Pancreas (tissue), 10 donors: Measurements from ENCODE around the gene NDRG4. TPM values are rescaled to one million over a fixed set of nuclear protein-coding genes. Genes with fewer than 3 reads are reported as not detected.

Experiments
- ATAC-seq, 4 donors: fragments of 200-7000 bp; cut with Tn5 transposase; one replicate each; pipeline versions ENCODE4 v1.8.0 to v1.9.1; 2020; ENCODE audit warnings: mild to moderate bottlenecking in 4 of 4, moderate library complexity in 4 of 4
- DNase-seq, 6 donors: peaks; one replicate each; pipeline ENCODE4 v3.0.0-alpha.2; 2020
- FAIRE-seq: peaks from 2 replicates; lab custom pipeline; 2012; peaks lifted over from hg19 to GRCh38; lab: Jason Lieb, UNC
- H3K27ac ChIP-seq, 4 donors: fragments of 200-600 bp; sonication (generic); 1 replicate in 3 of 4; 2 replicates in 1 of 4; pipeline versions ENCODE4 v1.5.0 to v1.8.0; 2020
- H3K27me3 ChIP-seq, 4 donors: fragments of 200-600 bp; one replicate each; pipeline ENCODE4 v1.8.0; 2021
- H3K36me3 ChIP-seq, 3 donors: fragments of 200-600 bp; sonication (generic) in 1 of 3; one replicate each; pipeline versions ENCODE4 v1.5.0 to v1.8.0; 2020 to 2021
- H3K4me1 ChIP-seq, 3 donors: fragments of 200-600 bp; one replicate each; pipeline ENCODE4 v1.8.0; 2021
- H3K4me3 ChIP-seq, 4 donors: fragments of 200-600 bp; sonication (generic) in 2 of 4; one replicate each; pipeline versions ENCODE4 v1.5.0 to v1.8.0; 2020 to 2021
- H3K9me3 ChIP-seq, 4 donors: fragments of 200-600 bp; one replicate each; pipeline ENCODE4 v1.8.0; 2021
- CTCF ChIP-seq, 4 donors: fragments of 200-600 bp; sonication (generic) in 3 of 4; IDR thresholded peaks; one replicate each; pipeline versions ENCODE4 v1.5.0 to v1.8.0; 2021; ENCODE audit warnings: antibody characterized with exemption in 4 of 4
- WGBS, 2 donors: extraction: QIAGEN DNeasy Blood & Tissue Kit; methylation state at CpG; one replicate each; pipeline ENCODE4 v1.1.7; 2013; 5-methylcytosine and 5-hydroxymethylcytosine counted together
- intact Hi-C, 3 donors: fragments of 100-400 bp; cut with DNase I; formaldehyde crosslinking; loops; one replicate each; pipeline versions ENCODE4 v1.11.1 to v1.14.2; 2022
- polyA plus RNA-seq, 2 donors: library from polyadenylated mRNA; stranded (reverse); fragments of 200-250 nt; gene quantifications; one replicate each; pipeline ENCODE4 v1.2.3, GENCODE V29; 2013
- total RNA-seq, 6 donors: library from RNA; stranded (reverse); fragmentation: NEBNext Ultra II Directional in 4 of 6; extraction: Animal tissue kit (Norgen Biotek cat#: 25700) in 4 of 6; gene quantifications; one replicate each; pipeline versions ENCODE4 v1.2.1 to v1.2.4, GENCODE V29; 2021 to 2023
- donor health status: healthy with polysubstance abuse.
- donor health status: DM: no; HTN: no; CAD: no; lungs with moderate emphysema.
- donor health status: DM: no; HTN: no; CAD: no.
- donor health status: control.
- donor health status: control.
- donor health status: Bipolar disorder and iron deficiency.
- donor health status: DM: yes; HTN: yes; CAD: no.
- donor health status: DM: no; HTN: no; CAD: no.
- donor health status: DM: no; HTN: no; CAD: no.
- donor health status: DM: yes; HTN: yes; CAD: no.

NDRG4 gene
- total and polyA plus RNA-seq, 8 donors, result 2.0 to 25.8 (median 4.1) TPM

- H3K36me3 ChIP-seq, result no peaks in the 10 kb centered on the region
- H3K4me1 ChIP-seq, result peaks cover 0 to 4% (median 0%) of the 10 kb centered on the region in 3 donors
- H3K4me3 ChIP-seq, result no peak overlapping the region
- no peak overlapping the region for H3K27ac ChIP-seq
- no peaks in the 10 kb centered on the region for H3K9me3 ChIP-seq
- ATAC-seq (no peak), FAIRE-seq (no peak), DNase-seq (no peak)
- WGBS, 2 donors, result 85 to 92% methylated on average over 5 of the region's 5 CpGs
- TF ChIP-seq CTCF (IDR thresholded peaks at IDR 0.05), result no peak
- H3K27me3 ChIP-seq, result peaks cover 0 to 25% (median 6%) of the 10 kb centered on the region in 4 donors
- intact Hi-C loops, result no loop called here
Observed at GRCh38 chr16:58467905-58468304, 32.0 kb upstream of the NDRG4 start.

GRCh38 chr16:58471209-58471975 lies 28.6 kb upstream of the NDRG4 start:
- intact Hi-C loops, result no loop called here
- peaks cover 0 to 22% (median 3%) of the 10 kb centered on the region in 4 donors for H3K27me3 ChIP-seq
- 53 to 64% methylated on average over 10 of the region's 10 CpGs for WGBS, 2 donors

GRCh38 chr16:58472266-58472665 lies 27.7 kb upstream of the NDRG4 start:
- Histone ChIP-seq H3K27ac (no peak overlapping the region), H3K4me1 (no peaks in the 10 kb centered on the region), H3K4me3 (no peak overlapping the region), H3K9me3 (no peaks in the 10 kb centered on the region), H3K27me3 (peaks cover 0 to 15% (median 1%) of the 10 kb centered on the region in 4 donors), H3K36me3 (no peaks in the 10 kb centered on the region)
- FAIRE-seq (no peak), ATAC-seq (no peak), DNase-seq (no peak)
- WGBS, 2 donors, result 78 to 79% methylated on average over 9 of the region's 9 CpGs
- no peak for TF ChIP-seq CTCF (IDR thresholded peaks at IDR 0.05)
- intact Hi-C loops, result no loop called here

More at GRCh38 chr16:58471209-58471975, 28.6 kb upstream of the NDRG4 start:
- H3K27ac ChIP-seq, result no peak overlapping the region
- H3K4me1 ChIP-seq, result no peaks in the 10 kb centered on the region
- DNase-seq (no peak), FAIRE-seq (no peak), ATAC-seq (no peak)
- no peak for TF ChIP-seq CTCF (IDR thresholded peaks at IDR 0.05)
- H3K4me3 ChIP-seq, result no peak overlapping the region
- H3K36me3 ChIP-seq, result no peaks in the 10 kb centered on the region
- no peaks in the 10 kb centered on the region for H3K9me3 ChIP-seq

DNA sequence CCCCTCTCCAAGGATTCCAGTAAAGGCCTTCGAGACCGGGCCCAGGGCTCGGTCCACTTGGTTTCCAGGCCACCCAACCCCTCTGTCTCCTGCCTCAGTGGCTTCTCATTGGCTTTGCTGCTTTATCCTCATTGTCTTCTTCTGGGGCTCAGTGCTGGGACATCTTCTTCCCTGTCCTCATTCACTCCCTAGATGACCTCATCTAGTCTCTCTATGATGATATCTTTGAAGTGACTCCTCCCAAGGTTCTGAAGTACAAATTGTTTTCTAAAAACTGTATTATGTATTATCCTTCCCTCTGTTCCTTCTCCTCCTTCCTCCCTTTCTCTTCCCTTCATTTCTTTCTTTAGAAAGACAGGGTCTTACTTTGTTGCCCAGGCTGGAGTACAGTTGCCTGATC lies 27.1 kb upstream of the NDRG4 start:
- ATAC-seq, result no peak
- FAIRE-seq, result no peak
- TF ChIP-seq CTCF (IDR thresholded peaks at IDR 0.05), result no peak
- 72 to 85% methylated on average over 3 of the region's 3 CpGs for WGBS, 2 donors
- peaks cover 0 to 10% (median 1%) of the 10 kb centered on the region in 4 donors for H3K27me3 ChIP-seq
- no peaks in the 10 kb centered on the region for H3K4me1 ChIP-seq
- no peaks in the 10 kb centered on the region for H3K9me3 ChIP-seq
- no peak overlapping the region for H3K4me3 ChIP-seq
- no peak overlapping the region for H3K27ac ChIP-seq
- intact Hi-C loops, result no loop called here
- no peaks in the 10 kb centered on the region for H3K36me3 ChIP-seq
- DNase-seq, result no peak

DNA sequence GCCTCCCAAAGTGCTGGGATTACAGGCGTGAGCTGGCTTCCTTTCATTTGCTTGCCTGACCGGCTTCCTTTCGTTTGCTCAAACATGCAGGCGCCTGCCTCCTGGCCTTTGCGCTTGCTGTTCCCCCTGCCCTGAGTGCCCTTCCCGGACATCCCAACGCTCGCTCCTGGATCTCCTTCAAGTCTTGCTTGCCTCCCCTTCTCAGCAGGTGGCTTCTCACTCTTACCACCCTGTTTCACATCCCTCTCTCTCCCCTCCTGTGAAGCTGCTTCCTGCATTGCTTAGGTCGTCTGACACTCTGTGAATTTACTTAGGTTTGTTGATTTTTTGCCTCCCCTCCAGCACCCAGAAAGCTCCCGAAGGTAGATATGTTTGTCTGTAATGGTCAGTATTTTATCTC lies 25.6 kb upstream of the NDRG4 start:
- ATAC-seq, result no peak
- Histone ChIP-seq H3K9me3 (no peaks in the 10 kb centered on the region), H3K4me3 (no peak overlapping the region), H3K27ac (no peak overlapping the region), H3K4me1 (no peaks in the 10 kb centered on the region), H3K27me3 (peaks cover 0 to 4% (median 1%) of the 10 kb centered on the region in 4 donors), H3K36me3 (no peaks in the 10 kb centered on the region)
- no peak for DNase-seq
- FAIRE-seq, result no peak
- 58 to 67% methylated on average over 10 of the region's 10 CpGs for WGBS, 2 donors
- no peak for TF ChIP-seq CTCF (IDR thresholded peaks at IDR 0.05)
- intact Hi-C loops, result no loop called here
